Right renal cortex interstitium (tissue), 3 donors: ENCODE results near the gene P2RY10. TPM values are rescaled to one million over a fixed set of nuclear protein-coding genes. Genes with fewer than 3 reads are reported as not detected.

Experiments
- polyA plus RNA-seq, 3 donors: library from polyadenylated mRNA; unstranded; fragments of 120-200 nt; gene quantifications; one replicate each; pipeline ENCODE4 v1.2.1, GENCODE V29; 2013; ENCODE audit not compliant: insufficient read length in 3 of 3

The P2RY10 gene
- polyA plus RNA-seq, 3 donors = 0.15 to 0.38 (median 0.26) TPM

Other genes starting within 250 kb of the P2RY10 start
- gene LPAR4, start 197.7 kb upstream of the P2RY10 start, polyA plus RNA-seq = 10 to 100 TPM; 17.3 to 22.7 (median 20.6) TPM
- gene GPR174, start 199.3 kb downstream of the P2RY10 start, polyA plus RNA-seq = under 1 TPM; 0.10 to 0.33 (median 0.23) TPM